22Rv1 (cell line): ENCODE measurements around the gene CHID1.

Experiments used
- CTCF ChIP-seq: fragments of 450-650 bp; IDR thresholded peaks from 2 replicates; pipeline ENCODE4 v1.5.1; 2017; ENCODE audit warnings: mild to moderate bottlenecking
- ZFX ChIP-seq: fragments of 450-650 bp; IDR thresholded peaks from 2 replicates; pipeline ENCODE4 v1.6.1; 2017; ENCODE audit warnings: antibody characterized with exemption, borderline replicate concordance

- TF ChIP-seq CTCF (no peak), ZFX (no peak)
Measured at GRCh38 chr11:877565-877964, 33.0 kb downstream of the CHID1 start.
